RWPE1 (cell line): Measurements from ENCODE around the gene PRELP.
A peak's percentile ranks its signal among the peaks of the same experiment; 100 is the strongest.

Experiments
- CTCF ChIA-PET: fragments of 350-600 bp; sonication (Branson Sonifier 250); formaldehyde crosslinking; extraction: SDS; loops from one replicate; lab custom pipeline; 2021; lab: Yijun Ruan, JAX
- POLR2A ChIA-PET: fragments of 400-600 bp; formaldehyde crosslinking; extraction: SDS; loops from one replicate; lab custom pipeline; 2020; ENCODE audit warnings: antibody characterized with exemption; ENCODE audit not compliant: low non-redundant PET; lab: Yijun Ruan, JAX
- DNase-seq: peaks from one replicate; pipeline ENCODE4 v3.0.0; 2012; ENCODE audit warnings: low spot score
- H3K27ac ChIP-seq: fragments of 450-650 bp; 2 replicates; pipeline ENCODE4 v1.5.1; 2017
- TF ChIP-seq, protein P1 (sequence below): fragments of 450-650 bp; conservative IDR thresholded peaks from 2 replicates; pipeline ENCODE4 v1.5.1; 2017; ENCODE audit warnings: low read depth, mild to moderate bottlenecking

Gene PRELP

DNA sequence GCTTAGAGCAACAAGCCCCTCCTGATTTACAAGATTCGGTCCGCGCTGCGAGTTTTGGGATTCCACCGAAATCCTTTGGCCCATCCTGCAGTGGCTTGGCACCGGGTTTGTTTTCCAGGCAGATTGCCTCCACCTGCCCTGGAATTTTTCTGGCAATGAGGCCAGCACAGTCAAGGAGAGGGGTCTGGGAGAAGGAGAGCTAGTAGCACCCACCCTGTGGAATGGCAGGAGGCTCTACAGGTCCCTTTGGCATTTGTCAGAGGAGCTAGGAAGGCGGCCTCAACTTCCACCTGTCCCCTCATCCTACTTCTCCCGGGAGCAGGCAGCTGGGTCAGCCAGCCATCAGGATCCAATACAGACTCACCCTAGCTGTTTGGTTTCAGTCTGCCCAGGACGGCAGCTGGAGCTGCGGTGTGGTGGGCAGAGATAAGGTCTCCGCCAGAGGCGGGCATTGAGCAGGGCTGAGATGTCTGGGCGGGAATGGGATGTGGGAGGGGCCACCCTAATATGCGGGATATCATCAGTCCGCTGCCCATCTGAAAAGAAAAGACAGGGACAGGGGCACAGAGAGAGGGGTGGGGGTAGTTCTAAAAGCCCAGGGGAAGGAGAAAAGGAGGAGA, 37.8 kb upstream of the PRELP start:
- POLR2A ChIA-PET = no interaction called here
- CTCF ChIA-PET = no interaction called here
- H3K27ac ChIP-seq = no peak overlapping the region
- TF ChIP-seq, protein P1, sequence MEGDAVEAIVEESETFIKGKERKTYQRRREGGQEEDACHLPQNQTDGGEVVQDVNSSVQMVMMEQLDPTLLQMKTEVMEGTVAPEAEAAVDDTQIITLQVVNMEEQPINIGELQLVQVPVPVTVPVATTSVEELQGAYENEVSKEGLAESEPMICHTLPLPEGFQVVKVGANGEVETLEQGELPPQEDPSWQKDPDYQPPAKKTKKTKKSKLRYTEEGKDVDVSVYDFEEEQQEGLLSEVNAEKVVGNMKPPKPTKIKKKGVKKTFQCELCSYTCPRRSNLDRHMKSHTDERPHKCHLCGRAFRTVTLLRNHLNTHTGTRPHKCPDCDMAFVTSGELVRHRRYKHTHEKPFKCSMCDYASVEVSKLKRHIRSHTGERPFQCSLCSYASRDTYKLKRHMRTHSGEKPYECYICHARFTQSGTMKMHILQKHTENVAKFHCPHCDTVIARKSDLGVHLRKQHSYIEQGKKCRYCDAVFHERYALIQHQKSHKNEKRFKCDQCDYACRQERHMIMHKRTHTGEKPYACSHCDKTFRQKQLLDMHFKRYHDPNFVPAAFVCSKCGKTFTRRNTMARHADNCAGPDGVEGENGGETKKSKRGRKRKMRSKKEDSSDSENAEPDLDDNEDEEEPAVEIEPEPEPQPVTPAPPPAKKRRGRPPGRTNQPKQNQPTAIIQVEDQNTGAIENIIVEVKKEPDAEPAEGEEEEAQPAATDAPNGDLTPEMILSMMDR = no peak
- no peak for DNase-seq

DNA sequence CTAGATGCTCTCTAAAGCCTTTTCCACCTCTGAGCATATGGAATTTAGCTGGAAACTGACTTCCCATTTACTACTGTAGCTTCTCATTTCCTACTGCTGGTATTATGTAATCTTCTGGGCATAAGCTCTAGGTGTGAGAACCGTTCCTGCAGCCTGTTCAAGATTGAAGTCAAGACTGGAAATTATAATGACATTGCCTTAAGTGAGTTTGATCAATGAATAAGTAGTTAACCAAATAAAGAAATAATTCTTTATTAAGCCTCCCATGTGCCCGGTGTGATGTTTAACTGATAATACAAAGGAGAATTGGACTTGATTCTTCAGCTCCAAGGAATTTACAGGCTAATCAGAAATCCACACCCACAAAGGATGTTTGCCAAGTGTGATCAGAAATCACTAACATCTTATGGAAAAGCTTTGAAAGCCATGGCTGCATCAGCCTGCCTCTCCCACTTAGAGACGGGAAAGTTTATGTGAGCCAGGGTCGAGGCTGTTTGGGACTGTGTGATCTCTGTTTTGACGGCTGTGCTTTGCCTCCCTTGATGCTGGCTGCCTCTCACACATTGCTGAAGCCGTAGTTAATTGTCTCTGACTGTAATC, 36.4 kb upstream of the PRELP start:
- CTCF ChIA-PET = interaction anchor here (0.6 to 1.2 kb wide), 4 partner anchors 49 to 1958 kb away, joined by 3 to 5 read pairs (median 3); no protein-coding TSS in a partner anchor

GRCh38 chr1:203440771-203441170, 34.8 kb upstream of the PRELP start:
- H3K27ac ChIP-seq = no peak overlapping the region
- peak; percentile 43 for DNase-seq
- POLR2A ChIA-PET = no interaction called here
- TF ChIP-seq, protein P1 = peak; percentile 28
- CTCF ChIA-PET = interaction anchor here (0.5 to 2.3 kb wide), 9 partner anchors 11 to 923 kb away, joined by 3 to 23 read pairs (median 3); no protein-coding TSS in a partner anchor

More for the DNA sequence above, 36.4 kb upstream of the PRELP start:
- H3K27ac ChIP-seq = no peak overlapping the region
- TF ChIP-seq, protein P1 = no peak
- DNase-seq = no peak
- POLR2A ChIA-PET = no interaction called here

DNA sequence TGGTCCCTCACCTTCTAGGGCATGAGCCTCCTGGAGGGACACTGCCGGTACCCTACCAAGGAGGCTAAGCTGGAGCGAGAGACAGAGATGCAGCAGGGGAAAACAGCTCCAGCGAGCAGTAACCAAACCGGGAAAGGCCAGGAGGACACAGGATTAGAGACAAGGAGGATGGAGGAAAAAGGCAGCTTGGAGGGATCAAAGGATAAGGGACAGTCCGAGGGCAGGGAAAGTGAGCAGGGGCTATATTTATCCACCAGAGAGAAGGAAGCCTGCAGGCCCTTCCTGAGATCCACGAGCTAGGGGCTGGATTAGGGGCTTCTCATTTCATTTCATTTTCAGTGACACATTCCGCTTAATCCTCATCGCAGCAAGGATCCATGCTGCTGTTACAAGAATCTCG, 33.8 kb upstream of the PRELP start:
- TF ChIP-seq, protein P1 = no peak
- H3K27ac ChIP-seq = no peak overlapping the region
- POLR2A ChIA-PET = no interaction called here
- CTCF ChIA-PET = interaction anchor here (0.6 to 2.3 kb wide), 5 partner anchors 50 to 173 kb away, joined by 3 to 20 read pairs (median 7); no protein-coding TSS in a partner anchor
- no peak for DNase-seq

DNA sequence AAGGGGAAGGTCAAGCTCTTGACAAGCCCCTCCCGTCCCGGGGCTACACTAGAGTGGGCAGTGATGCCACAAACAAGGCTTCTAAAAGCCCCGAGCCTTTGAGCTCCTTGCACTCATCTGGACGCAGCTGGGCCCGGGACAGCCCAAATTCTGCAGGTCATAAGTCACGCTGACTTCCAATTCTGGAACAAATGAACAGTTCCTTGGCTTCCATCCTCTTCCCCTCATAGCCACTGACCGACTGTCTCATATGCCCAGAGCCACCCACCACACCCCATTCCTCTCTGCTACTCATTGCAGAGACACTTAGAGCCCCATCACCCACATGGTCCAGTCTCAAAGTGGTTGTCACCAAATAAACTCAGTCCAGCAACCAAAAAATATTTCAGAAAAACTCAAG, 32.8 kb upstream of the PRELP start:
- ChIA-PET CTCF (interaction anchor here (0.6 to 1.3 kb wide), 2 partner anchors 100 to 170 kb away, joined by 3 to 7 read pairs; no protein-coding TSS in a partner anchor), POLR2A (no interaction called here)
- TF ChIP-seq, protein P1 = no peak
- no peak overlapping the region for H3K27ac ChIP-seq
- DNase-seq = no peak

- TF ChIP-seq, protein P1 = no peak
- ChIA-PET CTCF (interaction anchor here (0.6 kb wide), 1 partner anchor 170 kb away, joined by 3 read pairs; no protein-coding TSS in a partner anchor), POLR2A (no interaction called here)
- H3K27ac ChIP-seq = no peak overlapping the region
- DNase-seq = no peak
Observed at GRCh38 chr1:203443296-203443695, 32.3 kb upstream of the PRELP start.
